HG02840 (cell line): Measurements from ENCODE around the gene NRDE2.
A peak's percentile ranks its signal among the peaks of the same experiment; 100 is the strongest.

Source experiments
- ATAC-seq: cut with Tn5 transposase; IDR thresholded peaks from one replicate; pipeline ENCODE4 v1.9.1; 2021; ENCODE audit warnings: mild to moderate bottlenecking, moderate library complexity, moderate number of reproducible peaks; ENCODE audit not compliant: unreplicated experiment, low FRiP score

Gene NRDE2

DNA sequence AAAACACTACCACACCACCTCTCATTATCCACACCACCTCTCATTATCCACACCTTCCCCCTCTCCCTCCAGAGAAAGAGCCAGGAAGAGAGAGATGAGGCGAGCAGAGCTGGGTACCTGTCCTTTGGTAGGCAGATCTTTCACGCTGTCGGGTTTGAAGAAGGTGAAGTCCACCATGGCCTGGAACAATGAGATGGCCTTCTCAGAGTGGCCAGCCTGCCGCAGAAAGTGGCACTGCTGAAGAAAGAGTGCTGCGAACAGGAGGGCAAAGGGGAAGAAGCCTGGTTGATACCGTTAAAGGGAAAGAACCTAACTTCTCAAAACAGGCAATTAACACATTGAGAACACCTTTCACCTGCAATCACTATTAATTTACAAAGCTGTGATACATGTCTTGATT, 30.6 kb downstream of the NRDE2 start:
- ATAC-seq, result no peak

DNA sequence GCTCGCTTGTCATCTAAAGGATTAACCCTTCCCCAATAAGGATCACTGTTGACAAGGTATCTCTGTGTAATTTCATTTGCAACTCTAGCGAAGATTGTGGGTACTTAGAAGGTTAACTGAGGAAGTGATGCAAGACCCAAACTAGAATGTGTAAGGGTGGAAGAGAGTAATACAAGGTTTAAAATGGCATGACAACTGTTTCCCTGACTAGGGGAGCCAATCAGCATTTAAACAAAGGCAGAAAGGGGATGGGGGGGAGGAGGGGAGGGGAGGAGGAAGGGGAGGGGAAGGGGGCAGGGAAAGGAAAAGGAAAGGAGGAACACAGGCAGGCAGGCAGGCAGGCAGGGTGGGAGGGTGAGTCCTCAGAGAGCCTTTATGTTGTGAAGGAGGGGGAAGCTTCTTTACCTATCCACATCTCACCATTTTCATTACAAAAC, 31.1 kb downstream of the NRDE2 start:
- ATAC-seq, result no peak

DNA sequence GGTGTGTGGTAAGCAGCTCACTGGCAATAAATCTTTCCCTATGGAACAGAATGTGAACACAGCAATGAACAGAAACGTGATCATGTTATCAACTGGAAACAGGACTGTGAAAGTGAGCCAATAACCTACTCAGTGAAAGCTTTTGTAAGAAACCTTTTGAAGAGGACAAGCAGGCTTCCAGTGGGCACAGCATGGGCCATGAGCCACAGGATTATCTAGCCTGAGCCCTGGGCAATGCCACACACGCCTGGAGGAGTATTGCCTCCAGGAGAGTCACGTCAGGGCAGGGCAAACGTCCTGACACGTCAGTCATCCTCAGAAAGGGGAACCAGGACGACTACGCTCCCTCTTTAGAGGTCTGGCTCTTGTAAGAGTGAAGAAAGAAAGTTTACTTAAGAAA, 32.3 kb downstream of the NRDE2 start:
- ATAC-seq, result no peak

DNA sequence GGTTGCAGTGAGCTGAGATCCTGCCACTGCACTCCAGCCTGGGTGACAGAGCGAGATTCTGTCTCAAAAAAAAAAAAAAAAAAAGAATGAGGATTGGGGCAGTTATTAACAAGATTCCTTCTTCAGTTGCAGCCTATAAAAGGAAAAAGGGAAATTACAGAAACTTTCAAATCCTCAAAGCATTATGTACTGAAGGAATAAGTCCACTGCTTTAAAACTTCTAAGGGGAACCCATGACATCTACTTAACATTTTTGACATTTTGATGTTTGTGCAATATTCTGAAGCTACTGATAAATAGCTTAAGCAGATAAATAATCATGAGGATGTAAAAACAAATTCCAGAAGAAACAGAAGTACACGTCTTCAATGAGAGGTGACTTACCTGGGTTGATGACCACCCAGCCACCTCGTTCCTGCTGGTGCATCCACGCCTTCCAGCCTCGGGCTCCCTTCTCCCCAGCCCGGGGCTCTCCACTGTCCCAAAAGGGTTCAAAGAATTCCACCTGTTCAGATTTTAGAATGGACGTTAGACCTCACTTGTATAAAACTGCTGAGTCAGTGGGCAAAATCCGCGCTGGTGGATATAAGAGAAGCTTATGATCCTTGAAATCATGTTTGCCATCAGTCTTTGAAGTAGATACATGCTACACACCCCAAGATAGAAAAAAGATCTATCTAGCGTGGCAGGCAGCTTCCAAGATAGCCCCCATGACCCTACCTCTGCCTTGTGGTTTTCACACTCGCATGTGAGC, 33.7 kb downstream of the NRDE2 start:
- ATAC-seq, result no peak

DNA sequence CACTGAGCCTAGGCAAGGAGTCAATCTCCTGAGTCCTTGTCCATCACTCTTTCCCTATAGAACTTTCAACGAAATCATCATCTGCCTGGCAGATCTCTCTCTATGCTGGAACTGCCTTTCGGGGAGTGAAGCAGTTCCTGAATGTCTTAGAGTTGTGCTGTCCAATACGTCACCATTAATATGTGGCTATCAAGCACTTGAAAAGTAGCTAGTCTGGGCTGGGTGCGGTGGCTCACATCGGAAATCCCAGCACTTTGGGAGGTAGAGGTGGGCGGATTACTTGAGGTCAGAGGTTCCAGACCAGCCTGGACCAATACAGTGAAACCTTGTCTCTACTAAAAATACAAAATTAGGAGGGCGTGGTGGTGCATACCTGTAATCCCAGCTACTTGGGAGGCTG, 35.1 kb downstream of the NRDE2 start:
- no peak for ATAC-seq

DNA sequence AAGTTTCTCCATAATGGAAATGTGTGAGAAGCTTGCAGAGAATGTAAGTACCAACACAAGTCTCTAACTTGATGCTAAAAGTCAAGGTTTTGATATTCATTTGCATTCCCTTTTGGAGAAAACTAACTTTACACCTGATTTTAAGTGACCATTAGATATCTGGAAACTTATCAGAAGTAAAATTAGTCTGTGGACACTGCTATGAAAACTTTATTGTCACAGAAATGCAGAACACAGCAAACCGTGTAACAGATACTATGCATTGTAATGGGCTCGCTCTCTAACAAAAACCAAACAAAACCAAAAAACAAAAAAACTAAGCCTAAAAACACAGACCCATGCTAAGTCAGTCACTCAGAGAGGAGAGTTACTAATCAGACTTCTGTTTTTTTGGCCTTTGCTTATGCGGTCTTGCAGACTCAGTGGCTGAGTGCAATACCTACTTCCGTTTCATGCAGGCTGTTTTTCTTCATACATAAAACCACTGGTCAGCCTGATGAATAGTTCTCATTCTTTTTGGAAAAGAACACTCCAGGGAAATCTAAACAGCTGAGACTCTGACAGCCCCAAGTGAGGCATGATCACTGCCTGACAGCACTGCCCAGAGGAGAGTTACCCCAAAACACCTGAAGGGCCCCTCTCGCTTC, 35.7 kb downstream of the NRDE2 start:
- no peak for ATAC-seq

DNA sequence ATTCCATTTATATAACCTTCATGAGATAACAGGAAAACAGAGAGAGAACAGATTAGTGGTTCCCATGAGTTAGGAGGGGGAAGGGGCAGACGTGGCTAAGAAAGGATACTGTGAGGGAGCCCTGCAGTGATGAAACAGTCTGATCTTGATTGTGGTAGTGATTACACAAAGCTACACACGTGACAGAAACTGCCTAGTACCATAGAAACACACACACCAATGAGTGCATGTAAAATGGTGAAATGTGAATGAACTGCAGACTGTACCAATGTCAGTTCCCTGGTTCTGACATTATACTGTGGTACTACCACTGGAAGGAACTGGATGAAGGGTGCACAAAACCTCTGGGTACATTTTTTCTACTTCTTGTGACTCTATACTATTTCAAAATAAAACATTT, 36.9 kb downstream of the NRDE2 start:
- no peak for ATAC-seq

DNA sequence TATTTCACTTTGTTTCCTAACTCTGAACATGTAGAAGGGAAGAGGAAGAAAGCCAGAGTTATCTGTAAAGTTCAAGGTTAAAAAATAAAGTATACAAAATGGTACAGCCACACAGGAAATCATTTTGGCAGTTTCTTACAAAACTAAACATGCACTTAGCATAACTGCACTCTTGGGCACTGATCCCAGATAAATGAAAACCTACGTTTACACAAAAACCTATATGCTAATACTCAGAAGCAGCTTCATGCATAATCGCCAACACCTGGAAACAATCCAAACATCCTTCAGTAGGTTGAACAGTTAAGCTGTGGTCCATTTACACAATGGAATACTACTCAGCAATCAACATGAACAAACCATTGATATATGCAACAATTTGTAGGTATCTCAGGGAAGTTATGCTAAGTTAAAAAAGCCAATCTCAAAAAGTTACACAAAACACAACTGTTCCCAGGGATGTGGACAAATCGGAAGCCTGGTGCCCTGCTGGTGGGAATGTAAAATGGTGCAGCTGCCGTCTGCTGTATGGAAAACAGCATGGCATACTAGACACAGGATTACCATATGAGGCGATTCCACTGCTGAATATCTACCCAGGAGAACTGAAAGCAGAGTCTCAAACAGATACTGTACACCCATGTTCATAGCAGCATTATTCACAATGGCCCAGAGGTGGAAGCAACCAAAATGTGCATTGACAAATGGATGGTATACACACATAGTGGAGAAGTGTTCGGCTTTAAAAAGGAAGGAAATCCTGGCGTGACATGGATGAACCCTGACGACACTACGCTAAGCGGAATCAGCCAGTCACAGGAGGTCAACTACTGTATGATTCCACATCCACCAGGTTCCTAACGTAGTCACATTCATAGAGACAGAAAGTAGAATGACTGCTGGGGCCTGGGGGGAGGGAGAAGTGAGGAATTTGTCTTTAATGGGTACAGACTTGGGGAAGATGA, 37.7 kb downstream of the NRDE2 start:
- no peak for ATAC-seq

DNA sequence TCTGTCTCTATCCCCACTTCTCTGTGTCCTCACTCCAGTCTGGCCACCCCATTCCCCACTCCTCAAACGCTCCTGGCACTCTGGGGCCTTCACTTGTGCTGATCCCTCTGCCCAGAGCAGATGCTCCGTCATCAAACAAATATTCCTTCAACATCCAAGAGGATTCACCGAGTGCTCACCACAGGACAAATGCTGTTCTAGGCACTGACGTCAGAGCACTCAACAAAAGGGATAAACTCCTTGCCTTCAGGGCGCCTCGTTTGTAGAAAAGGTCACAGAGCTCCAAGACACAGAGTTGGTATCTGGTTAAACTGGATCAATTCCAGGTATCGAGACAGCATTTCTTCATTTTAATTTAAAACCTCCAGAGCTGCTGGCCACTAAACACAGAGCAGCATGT, 40.0 kb downstream of the NRDE2 start:
- ATAC-seq, result no peak

DNA sequence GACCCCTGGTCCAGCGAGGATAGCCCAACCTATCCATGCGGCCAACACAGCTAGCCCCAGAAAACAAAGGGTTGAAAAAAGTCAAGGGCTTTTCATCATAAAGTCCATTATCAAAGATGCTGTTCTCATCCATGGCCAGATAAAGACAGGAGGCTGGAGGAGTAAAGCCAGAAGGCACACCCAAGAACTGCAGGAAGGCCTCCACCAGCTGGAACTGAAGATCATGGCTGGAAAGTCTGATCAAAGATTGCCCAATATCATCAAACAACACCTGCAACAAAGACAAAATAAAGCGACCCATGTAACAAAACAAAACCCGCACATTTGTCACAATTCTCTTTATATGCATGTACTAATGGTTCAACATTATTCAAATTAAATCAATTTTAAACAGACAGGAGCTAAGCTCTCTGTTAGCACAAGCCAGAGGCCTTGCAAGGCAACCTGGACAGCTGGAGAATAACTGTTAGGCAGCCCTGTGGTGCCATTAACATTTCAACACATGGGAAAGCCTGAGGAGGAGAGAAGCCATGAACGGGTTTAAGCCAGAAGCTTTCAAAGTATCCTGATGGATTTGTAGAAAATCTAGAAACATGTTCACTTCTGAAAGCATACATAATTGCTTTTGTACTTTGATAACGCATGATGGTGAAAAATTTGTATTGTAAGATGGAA, 41.3 kb downstream of the NRDE2 start:
- ATAC-seq, result no peak

DNA sequence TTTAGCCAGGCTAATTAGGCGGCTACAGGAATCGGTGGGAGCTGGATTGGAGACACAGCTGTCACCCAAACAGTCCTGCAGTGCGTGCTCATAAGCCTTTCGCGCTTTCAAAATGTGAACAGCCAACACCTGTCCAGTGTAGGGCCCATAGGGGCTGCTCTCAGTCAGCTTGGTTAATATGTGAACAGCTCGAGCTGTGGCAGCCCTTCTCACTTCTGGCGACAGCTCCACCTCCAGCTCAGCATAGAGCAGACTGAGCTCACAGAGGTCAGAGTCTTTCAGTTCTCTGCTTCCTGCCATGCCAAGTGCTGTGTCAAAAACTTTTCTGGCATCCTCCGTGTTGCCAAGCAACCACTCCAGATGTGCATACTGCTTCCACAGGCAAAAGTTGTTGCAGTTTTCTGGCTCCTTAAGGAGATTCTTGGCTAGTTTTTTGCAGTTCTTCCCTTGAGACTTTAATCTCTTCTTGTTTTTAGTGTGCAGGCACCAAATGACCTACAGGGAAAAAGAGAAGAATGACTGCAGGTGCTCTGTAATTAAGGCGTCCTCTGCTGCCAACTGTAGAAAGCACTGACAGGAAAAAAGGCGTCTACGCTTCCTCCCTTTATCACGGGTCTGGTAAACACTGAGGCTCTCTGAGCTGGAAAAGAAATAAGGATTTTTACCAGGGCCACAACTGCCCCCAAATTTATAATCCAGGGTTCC, 42.9 kb downstream of the NRDE2 start:
- ATAC-seq, result peak; percentile 97

DNA sequence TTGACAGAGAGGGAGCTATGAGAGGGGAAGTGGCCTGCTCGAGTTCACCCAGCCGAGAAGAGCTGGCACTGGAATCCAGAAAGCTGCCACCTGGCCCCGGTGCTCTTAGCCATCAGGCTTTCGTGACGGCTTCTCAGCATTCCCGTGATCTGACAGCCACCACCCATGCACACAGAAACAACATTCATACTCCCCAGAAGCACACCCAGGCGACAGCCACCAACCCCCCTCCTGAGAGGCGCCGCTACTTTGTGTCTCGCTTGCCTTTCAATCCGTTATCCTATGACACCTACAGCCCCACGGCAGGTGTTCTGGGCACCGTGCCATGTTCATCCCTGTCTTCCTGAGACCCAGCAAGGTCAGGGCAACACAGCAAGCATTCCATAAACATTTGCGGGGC, 44.0 kb downstream of the NRDE2 start:
- no peak for ATAC-seq

DNA sequence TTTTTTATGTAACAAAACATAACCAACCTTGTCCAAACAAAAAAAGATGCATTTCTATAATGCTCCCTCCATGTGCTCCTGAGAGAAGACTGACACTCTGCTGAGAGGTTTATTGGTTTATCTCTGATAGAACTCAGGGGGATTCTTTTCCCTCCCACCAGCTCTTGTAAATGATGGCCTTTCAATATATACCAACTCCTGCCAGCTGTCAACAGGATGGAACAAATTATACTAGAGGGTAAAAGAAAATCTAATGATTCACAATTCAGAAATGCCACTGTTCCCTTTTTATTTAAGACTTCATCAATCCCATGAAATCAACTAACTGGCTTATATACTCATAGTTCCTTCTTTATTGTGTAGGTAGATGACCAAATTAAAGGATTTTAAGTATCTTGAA, 50.0 kb downstream of the NRDE2 start:
- no peak for ATAC-seq

DNA sequence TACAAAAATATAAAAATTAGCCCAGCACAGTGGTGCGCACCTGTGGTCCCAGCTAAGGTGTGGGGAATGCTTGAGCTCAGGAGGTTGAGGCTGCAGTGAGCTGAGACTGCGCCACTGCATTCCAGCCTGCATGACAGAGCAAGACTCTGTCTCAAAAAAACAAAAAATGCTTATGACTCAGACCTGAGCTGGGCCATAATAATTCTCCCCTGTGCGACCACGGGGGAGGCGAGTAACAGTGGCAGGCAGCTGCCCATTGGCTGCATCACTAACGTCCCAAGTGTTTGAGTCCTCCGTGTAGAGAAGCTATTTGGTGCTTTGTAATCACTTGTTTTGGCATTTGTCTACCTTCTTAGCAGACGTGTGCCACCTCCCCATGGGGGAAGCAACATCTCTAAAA, 50.5 kb downstream of the NRDE2 start:
- no peak for ATAC-seq

DNA sequence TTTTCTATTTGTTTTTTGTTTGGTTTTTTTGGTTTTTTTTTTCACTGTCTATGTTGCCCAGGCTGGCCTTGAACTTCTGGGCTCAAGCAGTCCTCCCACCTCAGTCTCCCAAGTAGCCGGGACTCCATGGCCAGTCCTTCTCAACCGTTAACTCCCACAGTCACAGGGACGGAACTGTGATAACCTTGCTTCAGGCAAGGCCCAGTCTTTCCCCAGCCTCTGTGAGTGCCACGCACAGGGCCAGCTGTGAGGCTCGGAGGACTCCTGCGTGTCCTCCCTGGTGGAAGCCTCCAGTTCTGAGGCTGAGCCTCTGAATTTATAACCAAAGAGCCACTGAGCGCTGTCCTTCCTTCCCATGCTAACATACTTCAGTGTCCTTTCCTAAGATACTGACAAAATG, 51.6 kb downstream of the NRDE2 start:
- ATAC-seq, result no peak

DNA sequence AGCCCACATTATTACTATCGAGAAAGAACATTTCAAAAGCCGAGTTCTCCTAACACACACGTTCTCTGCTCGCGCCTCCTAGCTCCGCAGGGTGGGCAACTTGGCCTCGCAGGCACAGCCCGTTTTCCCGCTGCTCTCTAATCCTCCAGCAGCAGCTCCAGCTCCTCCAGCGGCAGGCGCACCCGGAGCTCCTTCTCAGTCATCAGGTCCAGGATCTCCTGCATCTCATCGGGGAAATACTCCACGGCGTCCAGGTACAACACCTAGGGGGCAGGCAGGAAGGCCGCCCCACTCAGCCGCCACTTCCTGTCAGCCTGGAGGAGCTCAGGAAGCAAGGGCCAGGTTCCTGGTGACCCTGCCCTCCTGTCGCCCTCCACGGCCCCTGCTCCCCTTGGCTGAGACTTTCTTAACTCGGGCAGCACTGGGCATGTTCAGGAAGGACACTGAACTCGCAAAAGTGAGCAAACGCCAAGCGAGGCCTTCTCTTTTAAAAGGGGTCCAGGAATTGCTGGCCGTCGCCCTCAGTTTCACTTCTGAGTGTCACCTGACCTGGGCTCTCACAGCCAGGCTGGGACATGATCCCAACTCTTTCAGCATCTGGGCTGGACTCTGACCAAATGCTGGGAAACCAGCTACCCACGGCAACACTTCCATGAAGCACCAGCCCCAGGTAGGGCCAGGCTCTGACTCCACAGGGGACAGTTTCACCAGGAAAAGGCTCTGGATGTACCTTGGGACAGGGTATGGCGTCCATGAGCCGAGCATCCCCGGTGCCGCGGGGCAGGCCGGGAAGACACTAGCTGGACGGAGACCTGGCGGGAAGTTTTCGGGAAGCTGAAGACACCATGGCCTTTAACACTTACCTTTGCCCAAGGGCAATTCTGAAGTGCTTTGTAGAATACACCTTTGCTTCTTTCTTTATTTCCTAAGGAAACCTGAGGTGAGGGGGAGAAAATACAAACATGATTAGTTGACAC, 53.3 kb downstream of the NRDE2 start:
- ATAC-seq, result no peak

DNA sequence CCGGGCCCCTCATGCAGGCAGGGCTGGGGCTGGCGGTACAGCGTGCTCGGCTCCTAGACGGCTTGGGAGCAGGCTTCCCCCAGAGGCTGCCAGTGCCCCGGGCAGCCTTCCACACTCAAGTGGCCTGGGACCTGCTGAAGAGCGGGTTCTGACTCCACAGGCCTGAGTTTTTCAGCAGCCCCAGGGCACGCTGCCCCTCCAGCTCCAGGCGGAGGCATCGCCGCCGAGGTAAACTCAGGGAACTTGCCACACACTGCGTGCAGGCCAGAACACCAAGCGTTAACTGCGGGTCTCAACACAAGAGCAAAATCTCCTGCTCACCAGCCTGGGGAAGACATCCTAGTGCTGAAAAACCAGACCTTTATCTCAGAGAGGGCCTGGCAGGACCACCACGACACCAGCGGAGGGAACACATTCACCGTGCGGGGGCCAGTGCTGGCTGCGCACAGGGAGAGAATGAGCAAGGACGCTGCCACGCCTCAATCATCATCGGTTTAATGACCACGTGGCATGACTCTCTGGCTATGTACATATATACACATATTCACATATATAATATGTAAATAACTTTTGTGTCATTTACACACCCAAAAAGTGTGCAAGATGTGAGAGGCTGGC, 54.1 kb downstream of the NRDE2 start:
- ATAC-seq, result no peak

DNA sequence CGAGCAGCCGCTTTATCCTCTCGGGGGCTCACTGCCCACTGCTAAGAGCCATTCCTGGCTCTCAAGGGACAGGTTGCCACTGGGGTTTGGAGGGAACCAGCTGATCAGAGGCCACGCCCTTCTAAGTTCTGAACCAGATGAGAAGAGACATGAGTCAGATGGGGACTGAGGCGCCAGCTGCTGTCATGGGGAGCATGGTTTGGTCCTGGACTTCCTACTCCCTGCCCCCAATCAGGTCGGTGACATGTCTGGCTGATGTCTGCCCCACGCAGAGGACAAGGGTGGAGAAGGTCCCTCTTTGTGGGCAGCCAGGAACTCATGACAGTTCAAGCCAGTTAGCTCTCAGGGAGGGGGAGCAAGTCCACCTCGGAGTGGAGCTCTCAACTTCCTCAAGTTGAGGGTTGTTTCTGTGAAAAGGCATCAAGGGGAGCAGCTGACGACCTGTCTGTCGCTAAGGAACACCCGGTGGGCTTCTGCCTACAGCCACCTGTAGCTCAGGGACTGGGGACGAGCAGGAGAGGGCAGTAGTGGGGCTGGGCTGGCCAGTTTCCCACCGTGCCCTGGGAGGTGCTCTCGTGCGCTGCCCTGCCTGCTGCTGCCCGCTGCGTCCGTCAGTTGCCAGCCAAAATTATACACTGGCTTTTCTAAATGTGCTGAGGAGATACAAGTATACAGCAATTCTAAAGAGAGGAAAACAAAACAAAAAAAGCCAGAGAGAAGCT, 54.9 kb downstream of the NRDE2 start:
- ATAC-seq, result no peak
